ENCODE data around the gene IGFL2.

DNA sequence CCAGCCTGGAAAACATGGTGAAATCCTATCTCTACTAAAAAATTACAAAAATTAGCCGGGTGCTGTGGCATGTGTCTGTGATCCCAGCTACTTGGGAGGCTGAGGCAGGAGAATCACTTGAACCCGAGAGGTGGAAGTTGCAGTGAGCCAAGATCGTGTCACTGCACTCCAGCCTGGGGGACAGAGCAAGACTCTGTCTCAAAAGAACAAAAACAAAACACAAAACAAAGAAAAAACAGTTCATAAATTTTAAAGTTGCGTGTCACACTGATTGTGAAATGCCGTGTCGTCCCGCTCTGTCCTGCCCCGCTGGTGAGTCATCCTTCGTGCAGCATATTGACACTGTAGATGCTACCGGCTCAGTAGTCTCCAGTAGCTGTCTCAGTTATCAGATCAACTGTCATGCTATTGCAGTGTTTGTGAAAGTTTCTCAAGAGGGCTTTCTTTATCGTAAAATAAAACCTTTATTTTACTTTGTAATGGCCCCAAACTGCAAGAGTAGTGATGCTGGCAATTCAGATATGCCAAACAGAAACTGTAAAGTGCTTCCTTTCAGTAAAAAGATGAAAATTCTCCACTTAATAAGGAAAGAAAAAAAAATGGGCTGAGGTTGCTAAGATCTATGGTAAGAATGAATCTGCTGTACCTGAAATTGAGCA lies 45.1 kb downstream of the IGFL2 start:
- TF ChIP-seq CTCF (IDR thresholded peaks at IDR 0.05; ENCODE audit: insufficient read depth, low read depth, low read length): no peak
- TF ChIP-seq EZH2 (IDR thresholded peaks at IDR 0.05; ENCODE audit: insufficient read depth, low read length): no peak

All from astrocyte (in vitro differentiated cells and primary cell).